ENCODE data around the gene MTCL1.

The MTCL1 gene

DNA sequence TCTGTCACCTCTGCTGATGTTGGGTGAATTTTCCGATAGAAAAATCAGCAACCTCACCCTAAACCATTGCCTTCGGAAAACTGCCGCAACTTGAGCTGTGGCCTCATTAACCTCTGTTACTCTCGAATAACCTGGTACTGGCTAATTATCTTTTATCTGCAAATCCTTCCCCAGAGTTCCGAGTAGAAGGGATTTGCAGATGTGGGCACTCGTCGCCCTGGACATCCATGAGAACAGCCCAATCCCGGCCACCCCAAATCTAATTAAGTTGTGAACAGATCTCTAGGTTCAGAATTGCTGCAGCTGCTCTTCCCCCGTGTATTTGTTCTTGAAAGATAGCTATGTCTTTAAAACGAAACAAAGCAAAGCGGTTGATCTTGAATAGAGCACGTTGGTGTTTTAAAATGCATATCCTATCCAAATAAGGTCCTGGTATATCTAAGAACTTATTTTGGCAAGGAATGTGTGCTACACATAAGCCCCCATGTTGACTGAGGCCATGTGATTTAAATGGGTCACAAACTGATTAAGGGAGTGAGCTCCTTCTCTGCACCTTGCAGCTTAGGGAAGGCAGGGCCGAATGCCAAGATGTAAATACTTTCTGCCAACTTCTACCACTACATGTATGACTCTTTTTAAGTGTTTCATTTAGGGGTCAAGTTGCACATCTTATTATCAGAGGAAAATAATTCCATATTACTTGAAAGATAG lies 88.2 kb downstream of the MTCL1 start:
- peaks cover 58% of the 10 kb centered on the region for H3K36me3 ChIP-seq (ENCODE audit: insufficient read depth, low read length)
- H2AFZ ChIP-seq (ENCODE audit: low read length): no peak overlapping the region
- H3K79me2 ChIP-seq (ENCODE audit: insufficient read depth, low read length): no peaks in the 10 kb centered on the region
- no peak overlapping the region for H3K4me2 ChIP-seq (ENCODE audit: low read length)
- no peaks in the 10 kb centered on the region for H3F3A ChIP-seq (ENCODE audit: insufficient read depth, low read length)
- H4K20me1 ChIP-seq (ENCODE audit: insufficient read depth, low read length): no peaks in the 10 kb centered on the region
- no peaks in the 10 kb centered on the region for H3K4me1 ChIP-seq (ENCODE audit: insufficient read depth, low read length, severe bottlenecking)
- no peak for TF ChIP-seq EZH2 (IDR thresholded peaks at IDR 0.05; ENCODE audit: borderline replicate concordance, low read length)
- TF ChIP-seq, protein P1, sequence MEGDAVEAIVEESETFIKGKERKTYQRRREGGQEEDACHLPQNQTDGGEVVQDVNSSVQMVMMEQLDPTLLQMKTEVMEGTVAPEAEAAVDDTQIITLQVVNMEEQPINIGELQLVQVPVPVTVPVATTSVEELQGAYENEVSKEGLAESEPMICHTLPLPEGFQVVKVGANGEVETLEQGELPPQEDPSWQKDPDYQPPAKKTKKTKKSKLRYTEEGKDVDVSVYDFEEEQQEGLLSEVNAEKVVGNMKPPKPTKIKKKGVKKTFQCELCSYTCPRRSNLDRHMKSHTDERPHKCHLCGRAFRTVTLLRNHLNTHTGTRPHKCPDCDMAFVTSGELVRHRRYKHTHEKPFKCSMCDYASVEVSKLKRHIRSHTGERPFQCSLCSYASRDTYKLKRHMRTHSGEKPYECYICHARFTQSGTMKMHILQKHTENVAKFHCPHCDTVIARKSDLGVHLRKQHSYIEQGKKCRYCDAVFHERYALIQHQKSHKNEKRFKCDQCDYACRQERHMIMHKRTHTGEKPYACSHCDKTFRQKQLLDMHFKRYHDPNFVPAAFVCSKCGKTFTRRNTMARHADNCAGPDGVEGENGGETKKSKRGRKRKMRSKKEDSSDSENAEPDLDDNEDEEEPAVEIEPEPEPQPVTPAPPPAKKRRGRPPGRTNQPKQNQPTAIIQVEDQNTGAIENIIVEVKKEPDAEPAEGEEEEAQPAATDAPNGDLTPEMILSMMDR (IDR thresholded peaks at IDR 0.05; ENCODE audit: low read length): no peak
- H3K9ac ChIP-seq (ENCODE audit: low read length): no peak overlapping the region
- no peaks in the 10 kb centered on the region for H3K9me2 ChIP-seq (ENCODE audit: low read depth, low read length)
- H3K4me3 ChIP-seq (ENCODE audit: low read depth, low read length, poor library complexity, severe bottlenecking): no peak overlapping the region
- no peaks in the 10 kb centered on the region for H3K9me3 ChIP-seq (ENCODE audit: low read length)
- H3K27me3 ChIP-seq (ENCODE audit: insufficient read depth, low read length): no peaks in the 10 kb centered on the region
- H3K27ac ChIP-seq (ENCODE audit: low read depth, low read length, poor library complexity, severe bottlenecking): no peak overlapping the region

DNA sequence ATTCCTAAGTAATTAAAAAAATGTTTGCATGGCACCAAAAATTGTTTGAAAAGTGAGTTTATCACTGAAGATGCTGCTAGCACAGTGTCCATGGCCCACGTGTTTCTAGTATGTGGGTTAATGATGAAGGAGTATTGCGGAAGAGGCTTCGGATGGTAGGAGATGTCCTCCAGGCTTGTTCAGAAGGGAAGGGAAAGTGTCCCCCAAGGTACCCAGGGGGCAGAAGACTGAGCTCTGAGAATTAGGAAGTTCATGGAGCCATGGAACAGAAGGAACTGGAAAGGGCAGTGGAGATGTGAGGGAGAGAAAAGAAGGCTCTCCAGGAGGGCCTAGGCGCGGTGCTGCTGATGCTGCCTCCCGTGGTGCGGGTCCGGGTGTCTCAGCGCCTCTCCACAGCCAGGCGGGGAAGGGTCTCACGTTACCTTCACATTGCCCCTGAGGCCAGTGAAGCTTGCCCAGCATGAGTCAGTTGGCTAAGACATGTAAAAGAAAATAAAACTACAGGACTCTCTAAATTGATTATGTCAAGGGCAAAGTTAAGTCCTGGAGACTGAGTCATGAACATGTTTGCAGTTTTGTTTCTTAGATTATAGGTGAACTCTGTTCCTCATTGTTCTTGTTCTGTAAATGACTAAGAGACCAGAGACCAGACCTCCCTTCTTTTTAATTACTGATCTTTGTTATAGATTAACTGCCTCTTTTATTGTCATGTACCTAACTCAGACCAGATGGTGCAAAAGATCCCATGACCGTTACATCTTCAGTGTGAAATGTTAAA lies 89.0 kb downstream of the MTCL1 start:
- Histone ChIP-seq H3K4me1 (ENCODE audit: insufficient read depth, low read length, severe bottlenecking) (no peaks in the 10 kb centered on the region), H3K27me3 (ENCODE audit: insufficient read depth, low read length) (no peaks in the 10 kb centered on the region), H3K9me2 (ENCODE audit: low read depth, low read length) (no peaks in the 10 kb centered on the region), H3K9ac (ENCODE audit: low read length) (no peak overlapping the region), H3K9me3 (ENCODE audit: low read length) (no peaks in the 10 kb centered on the region), H3K36me3 (ENCODE audit: insufficient read depth, low read length) (peaks cover 58% of the 10 kb centered on the region), H3K4me2 (ENCODE audit: low read length) (no peak overlapping the region), H3K4me3 (ENCODE audit: low read depth, low read length, poor library complexity, severe bottlenecking) (no peak overlapping the region), H3K79me2 (ENCODE audit: insufficient read depth, low read length) (no peaks in the 10 kb centered on the region), H4K20me1 (ENCODE audit: insufficient read depth, low read length) (no peaks in the 10 kb centered on the region), H3K27ac (ENCODE audit: low read depth, low read length, poor library complexity, severe bottlenecking) (no peak overlapping the region), H3F3A (ENCODE audit: insufficient read depth, low read length) (no peaks in the 10 kb centered on the region), H2AFZ (ENCODE audit: low read length) (no peak overlapping the region)
- TF ChIP-seq, protein P1 (IDR thresholded peaks at IDR 0.05; ENCODE audit: low read length): no peak
- TF ChIP-seq EZH2 (IDR thresholded peaks at IDR 0.05; ENCODE audit: borderline replicate concordance, low read length): no peak

DNA sequence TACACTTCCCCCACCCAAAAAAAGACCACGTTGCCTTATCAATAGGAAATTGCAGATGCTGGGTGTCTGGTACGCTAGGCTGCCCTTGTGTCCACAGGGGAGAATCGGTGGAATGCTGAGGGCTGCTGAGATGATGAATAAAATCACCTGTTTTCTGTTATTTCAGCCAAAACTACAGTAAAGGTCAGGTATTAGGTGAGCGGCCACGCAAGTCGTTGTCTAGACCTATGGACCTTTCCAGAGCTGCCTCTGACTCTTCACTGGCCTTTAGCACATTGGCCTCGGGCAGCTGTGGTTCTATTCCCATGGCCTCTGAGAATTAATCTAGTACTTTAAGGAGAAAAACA lies 89.6 kb downstream of the MTCL1 start:
- no peaks in the 10 kb centered on the region for H3F3A ChIP-seq (ENCODE audit: insufficient read depth, low read length)
- H3K36me3 ChIP-seq (ENCODE audit: insufficient read depth, low read length): peaks cover 58% of the 10 kb centered on the region
- H3K9ac ChIP-seq (ENCODE audit: low read length): no peak overlapping the region
- no peaks in the 10 kb centered on the region for H3K79me2 ChIP-seq (ENCODE audit: insufficient read depth, low read length)
- H3K27me3 ChIP-seq (ENCODE audit: insufficient read depth, low read length): no peaks in the 10 kb centered on the region
- no peaks in the 10 kb centered on the region for H3K9me2 ChIP-seq (ENCODE audit: low read depth, low read length)
- TF ChIP-seq, protein P1 (IDR thresholded peaks at IDR 0.05; ENCODE audit: low read length): no peak
- TF ChIP-seq EZH2 (IDR thresholded peaks at IDR 0.05; ENCODE audit: borderline replicate concordance, low read length): no peak
- no peaks in the 10 kb centered on the region for H3K4me1 ChIP-seq (ENCODE audit: insufficient read depth, low read length, severe bottlenecking)
- no peak overlapping the region for H3K4me2 ChIP-seq (ENCODE audit: low read length)
- H3K9me3 ChIP-seq (ENCODE audit: low read length): no peaks in the 10 kb centered on the region
- H3K4me3 ChIP-seq (ENCODE audit: low read depth, low read length, poor library complexity, severe bottlenecking): no peak overlapping the region
- H2AFZ ChIP-seq (ENCODE audit: low read length): no peak overlapping the region
- no peak overlapping the region for H3K27ac ChIP-seq (ENCODE audit: low read depth, low read length, poor library complexity, severe bottlenecking)
- H4K20me1 ChIP-seq (ENCODE audit: insufficient read depth, low read length): no peaks in the 10 kb centered on the region
